Caco-2 (cell line): Measurements from ENCODE around the gene TOMM20L. TPM values are rescaled to one million over a fixed set of nuclear protein-coding genes. Genes with fewer than 3 reads are reported as not detected.

Source experiments
- BruUV-seq: library from RNA; stranded (reverse); fragments of 400-500 nt; replicated peaks from 2 replicates; lab custom pipeline; 2021; lab: Mats Ljungman, UMichigan
- CTCF ChIA-PET: fragments of 300-600 bp; sonication (Branson Sonifier 250); formaldehyde crosslinking; loops from one replicate; lab custom pipeline; 2022; ENCODE audit warnings: antibody characterized with exemption; lab: Charles Lee
- POLR2A ChIA-PET: fragments of 300-600 bp; sonication (Branson Sonifier 250); formaldehyde crosslinking; loops from one replicate; lab custom pipeline; 2022; ENCODE audit warnings: antibody characterized with exemption; lab: Charles Lee
- DNase-seq, 2 experiments: peaks; one replicate each; pipeline versions ENCODE4 v3.0.0 to v3.0.0-alpha.2; 2020 to 2022
- H3K27me3 ChIP-seq: replicated peaks from 2 replicates; pipeline ENCODE4 v1.6.0; 2011; ENCODE audit warnings: low read length; ENCODE audit not compliant: control insufficient read depth, insufficient read depth
- H3K36me3 ChIP-seq: 2 replicates; pipeline ENCODE4 v1.5.1; 2011; ENCODE audit warnings: low read length; ENCODE audit not compliant: control insufficient read depth, insufficient read depth
- H3K4me1 ChIP-seq: fragments of 250-450 bp; sonication (Bioruptor Pico); 2 replicates; pipeline ENCODE4 v1.5.1; 2020; ENCODE audit warnings: mild to moderate bottlenecking
- H3K4me3 ChIP-seq: 2 replicates; pipeline ENCODE4 v1.5.1; 2011; ENCODE audit warnings: low read depth, mild to moderate bottlenecking, control low read depth, low read length
- H3K9me3 ChIP-seq: fragments of 250-450 bp; sonication (Bioruptor Pico); 2 replicates; pipeline ENCODE4 v1.5.1; 2020; ENCODE audit warnings: mild to moderate bottlenecking, moderate library complexity
- H3K27ac Mint-ChIP-seq: one replicate; pipeline ENCODE4 v1.8.0; 2022; ENCODE audit warnings: mixed read lengths; ENCODE audit not compliant: unreplicated experiment
- H3K27me3 Mint-ChIP-seq: one replicate; pipeline ENCODE4 v1.8.0; 2022; ENCODE audit warnings: mixed read lengths; ENCODE audit not compliant: insufficient read depth, unreplicated experiment
- H3K36me3 Mint-ChIP-seq: one replicate; pipeline ENCODE4 v1.8.0; 2022; ENCODE audit warnings: mild to moderate bottlenecking, mixed read lengths; ENCODE audit not compliant: insufficient read depth, unreplicated experiment
- H3K4me1 Mint-ChIP-seq: one replicate; pipeline ENCODE4 v1.8.0; 2022; ENCODE audit warnings: low read depth, mixed read lengths; ENCODE audit not compliant: unreplicated experiment
- H3K4me3 Mint-ChIP-seq: one replicate; pipeline ENCODE4 v1.8.0; 2022; ENCODE audit warnings: mild to moderate bottlenecking, moderate library complexity, mixed read lengths; ENCODE audit not compliant: unreplicated experiment
- H3K9me3 Mint-ChIP-seq: one replicate; pipeline ENCODE4 v1.8.0; 2022; ENCODE audit warnings: mixed read lengths; ENCODE audit not compliant: unreplicated experiment
- CTCF ChIP-seq, 2 experiments: fragments of 200-600 bp in 1 of 2; IDR thresholded peaks; 1 replicate in 1 of 2; 2 replicates in 1 of 2; pipeline versions ENCODE4 v1.5.1 to v1.8.0; 2011 to 2022; ENCODE audit warnings: antibody characterized with exemption in 1 of 2, control low read depth in 1 of 2, inconsistent platforms in 1 of 2, low read depth in 1 of 2, low read length in 1 of 2, mild to moderate bottlenecking in 1 of 2, moderate library complexity in 1 of 2; ENCODE audit not compliant: insufficient read depth in 1 of 2, severe bottlenecking in 1 of 2, unreplicated experiment in 1 of 2
- intact Hi-C: fragments of 100-400 bp; cut with micrococcal nuclease; formaldehyde crosslinking; loops from one replicate; pipeline ENCODE4 v1.10.0; 2022; ENCODE audit not compliant: unreplicated experiment
- total RNA-seq: library from RNA; stranded (reverse); gene quantifications from 2 replicates; pipeline ENCODE4 v1.2.3, GENCODE V29; 2022

TOMM20L gene
- total RNA-seq, 1 experiment from 2014 or later, result 1.2 TPM

GRCh38 chr14:58368956-58369355 is 26.8 kb upstream of the TOMM20L start:
- no peaks in the 10 kb centered on the region for H3K9me3 Mint-ChIP-seq
- ChIA-PET POLR2A (no interaction called here), CTCF (no interaction called here)
- no peaks in the 10 kb centered on the region for H3K27me3 Mint-ChIP-seq
- intact Hi-C loops, result no loop called here
- no TSS peak for BruUV-seq
- no peak overlapping the region for H3K27ac Mint-ChIP-seq
- no peaks in the 10 kb centered on the region for H3K4me1 Mint-ChIP-seq
- no peaks in the 10 kb centered on the region for H3K4me1 ChIP-seq
- no peak overlapping the region for H3K4me3 ChIP-seq
- no peak for DNase-seq
- no peaks in the 10 kb centered on the region for H3K27me3 ChIP-seq
- no peaks in the 10 kb centered on the region for H3K9me3 ChIP-seq
- no peak for TF ChIP-seq CTCF (IDR thresholded peaks at IDR 0.05; ENCODE audit: insufficient read depth in 1 of 2, low read depth in 1 of 2, low read length in 1 of 2, severe bottlenecking in 1 of 2, unreplicated experiment in 1 of 2)
- no peak overlapping the region for H3K4me3 Mint-ChIP-seq
- peaks cover 3% of the 10 kb centered on the region for H3K36me3 ChIP-seq
- H3K36me3 Mint-ChIP-seq, result peaks cover 36% of the 10 kb centered on the region

- peaks cover 27% of the 10 kb centered on the region for H3K36me3 Mint-ChIP-seq
- no peaks in the 10 kb centered on the region for H3K4me1 ChIP-seq
Measured at GRCh38 chr14:58376791-58377190, 18.9 kb upstream of the TOMM20L start.

GRCh38 chr14:58390830-58391229 is 4.9 kb upstream of the TOMM20L start:
- no TSS peak for BruUV-seq
- H3K4me3 Mint-ChIP-seq, result no peak overlapping the region

More at GRCh38 chr14:58376791-58377190, 18.9 kb upstream of the TOMM20L start:
- ChIA-PET POLR2A (no interaction called here), CTCF (no interaction called here)
- no peaks in the 10 kb centered on the region for H3K9me3 ChIP-seq
- intact Hi-C loops, result no loop called here
- H3K36me3 ChIP-seq, result no peaks in the 10 kb centered on the region; the same call in 1 of the 2 replicates
- BruUV-seq, result no TSS peak
- no peak overlapping the region for H3K4me3 ChIP-seq
- DNase-seq, result no peak
- Mint-ChIP-seq H3K4me1 (peaks cover 9% of the 10 kb centered on the region), H3K27ac (no peak overlapping the region), H3K4me3 (no peak overlapping the region), H3K27me3 (no peaks in the 10 kb centered on the region), H3K9me3 (peaks cover 8% of the 10 kb centered on the region)
- TF ChIP-seq CTCF (IDR thresholded peaks at IDR 0.05; ENCODE audit: insufficient read depth in 1 of 2, low read depth in 1 of 2, low read length in 1 of 2, severe bottlenecking in 1 of 2, unreplicated experiment in 1 of 2), result no peak
- H3K27me3 ChIP-seq, result no peaks in the 10 kb centered on the region

More at GRCh38 chr14:58390830-58391229, 4.9 kb upstream of the TOMM20L start:
- no peaks in the 10 kb centered on the region for H3K27me3 ChIP-seq
- Mint-ChIP-seq H3K27me3 (no peaks in the 10 kb centered on the region), H3K9me3 (no peaks in the 10 kb centered on the region), H3K4me1 (no peaks in the 10 kb centered on the region), H3K27ac (no peak overlapping the region), H3K36me3 (peaks cover 16% of the 10 kb centered on the region)
- no peak for TF ChIP-seq CTCF (IDR thresholded peaks at IDR 0.05; ENCODE audit: insufficient read depth in 1 of 2, low read depth in 1 of 2, low read length in 1 of 2, severe bottlenecking in 1 of 2, unreplicated experiment in 1 of 2)
- intact Hi-C loops, result no loop called here
- POLR2A ChIA-PET, result no interaction called here
- no peak for DNase-seq
- H3K4me3 ChIP-seq, result no peak overlapping the region
- H3K9me3 ChIP-seq, result no peaks in the 10 kb centered on the region
- H3K36me3 ChIP-seq, result no peaks in the 10 kb centered on the region
- CTCF ChIA-PET, result no interaction called here
- peaks cover 11% of the 10 kb centered on the region for H3K4me1 ChIP-seq
